ENCODE results near the gene CCDC187. TPM values are rescaled to one million over a fixed set of nuclear protein-coding genes. Genes with fewer than 3 reads are reported as not detected.
A peak's percentile ranks its signal among the peaks of the same experiment; 100 is the strongest.
"Not testable (repeated sequence)": the region's sequence is repeated elsewhere in the genome, so short reads cannot be mapped to it uniquely, and the experiment has no call there.

CCDC187 gene
- total RNA-seq: 6.6 TPM
- long read RNA-seq, partial matches to known transcripts: 0 of 11 reads
- long read RNA-seq, other reads (novel, unspliced or antisense): 11 of 11 reads

- no peaks in the 10 kb centered on the region for H3K4me1 ChIP-seq
- H3K4me3 ChIP-seq: no peak within 1 kb of the TSS
- no peak for TF ChIP-seq CTCF (IDR thresholded peaks at IDR 0.05)
- ATAC-seq: no peak
- no peaks in the 10 kb centered on the region for H3K36me3 ChIP-seq
- no peaks in the 10 kb centered on the region for H3K9me3 ChIP-seq
- intact Hi-C loops (cut with DNase I): no loop called here
- no peak for DNase-seq
- H3K27me3 ChIP-seq (ENCODE audit: low read depth): peaks cover 11% of the 10 kb centered on the region
- no peak within 1 kb of the TSS for H3K27ac ChIP-seq
Observed at GRCh38 chr9:136303825-136304416, at the start of gene CCDC187. Gene CCDC187, minus strand, starts transcription at chr9:136304094. Its CDS starts 264 bp downstream, at chr9:136303830.

DNA sequence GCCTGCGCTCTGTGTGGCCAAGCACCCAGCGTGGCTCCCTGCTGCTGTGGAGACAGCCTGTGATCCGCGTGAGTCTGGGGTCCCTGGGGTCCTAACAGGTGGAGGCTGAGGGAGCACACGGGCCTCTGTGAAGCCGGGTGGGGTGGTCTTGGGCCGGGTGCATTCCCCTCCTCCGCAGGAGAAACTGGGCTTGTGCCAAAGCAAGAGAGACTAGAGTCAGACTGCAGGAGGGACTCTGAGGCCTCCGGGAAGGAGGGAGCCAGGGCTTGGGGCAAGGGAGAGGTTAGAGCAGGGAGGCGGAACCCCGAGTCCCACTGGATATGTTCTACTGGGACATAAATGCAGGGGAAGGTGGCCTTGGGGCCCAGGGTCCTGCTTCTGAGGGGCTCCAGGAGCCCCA lies 49.2 kb upstream of the CCDC187 start:
- Histone ChIP-seq H3K36me3 (peaks cover 11% of the 10 kb centered on the region), H3K27me3 (ENCODE audit: low read depth) (no peaks in the 10 kb centered on the region), H3K4me1 (peaks cover 17% of the 10 kb centered on the region), H3K27ac (no peak overlapping the region), H3K9me3 (no peaks in the 10 kb centered on the region), H3K4me3 (no peak overlapping the region)
- TF ChIP-seq CTCF (IDR thresholded peaks at IDR 0.05): no peak
- intact Hi-C loops (cut with DNase I): no loop called here
- no peak for DNase-seq
- ATAC-seq: no peak

- DNase-seq (peak; percentile 68), ATAC-seq (peak; percentile 69 to 70)
- H3K4me1 ChIP-seq: peaks cover 19% of the 10 kb centered on the region
- H3K36me3 ChIP-seq: peaks cover 7% of the 10 kb centered on the region
- H3K27me3 ChIP-seq (ENCODE audit: low read depth): no peaks in the 10 kb centered on the region
- H3K4me3 ChIP-seq: no peak overlapping the region
- H3K9me3 ChIP-seq: no peaks in the 10 kb centered on the region
- no peak overlapping the region for H3K27ac ChIP-seq
- intact Hi-C loops (cut with DNase I): no loop called here
- no peak for TF ChIP-seq CTCF (IDR thresholded peaks at IDR 0.05)
Observed at GRCh38 chr9:136352682-136353081, 48.8 kb upstream of the CCDC187 start.

DNA sequence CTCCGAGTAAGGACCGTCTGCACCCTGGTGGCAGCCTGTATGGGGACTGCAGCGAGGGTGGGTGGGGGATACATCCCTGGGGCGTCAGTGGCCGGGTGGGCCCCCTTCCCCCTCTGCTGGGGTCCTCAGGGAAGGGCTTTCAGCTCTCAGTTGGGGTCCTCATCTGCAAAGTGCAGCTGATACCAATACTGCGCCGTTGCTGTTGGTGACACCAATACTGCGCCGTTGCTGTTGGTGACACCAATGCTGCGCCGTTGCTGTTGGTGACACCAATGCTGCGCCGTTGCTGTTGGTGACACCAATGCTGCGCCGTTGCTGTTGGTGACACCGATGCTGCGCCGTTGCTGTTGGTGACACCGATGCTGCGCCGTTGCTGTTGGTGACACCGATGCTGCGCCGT lies 48.0 kb upstream of the CCDC187 start:
- H3K27ac ChIP-seq; DNase-seq; intact Hi-C loops (cut with DNase I): not testable (repeated sequence)

GRCh38 chr9:136351252-136351800 lies 47.4 kb upstream of the CCDC187 start:
- Histone ChIP-seq H3K36me3 (peaks cover 4% of the 10 kb centered on the region), H3K27me3 (ENCODE audit: low read depth) (no peaks in the 10 kb centered on the region), H3K4me3 (no peak overlapping the region), H3K9me3 (no peaks in the 10 kb centered on the region), H3K27ac (no peak overlapping the region), H3K4me1 (peaks cover 31% of the 10 kb centered on the region)
- DNase-seq (no peak), ATAC-seq (no peak)
- no peak for TF ChIP-seq CTCF (IDR thresholded peaks at IDR 0.05)
- intact Hi-C loops (cut with DNase I): no loop called here

More for the DNA sequence above, 48.0 kb upstream of the CCDC187 start:
- H3K4me3 ChIP-seq; H3K36me3 ChIP-seq; ATAC-seq; H3K9me3 ChIP-seq; H3K27me3 ChIP-seq (ENCODE audit: low read depth): not testable (repeated sequence)
- H3K4me1 ChIP-seq: peaks cover 27% of the 10 kb centered on the region

- H3K4me1 ChIP-seq: peaks cover 46% of the 10 kb centered on the region
- H3K36me3 ChIP-seq: peaks cover 4% of the 10 kb centered on the region
- intact Hi-C loops (cut with DNase I): no loop called here
- ATAC-seq: no peak
- no peak overlapping the region for H3K4me3 ChIP-seq
- H3K27ac ChIP-seq: no peak overlapping the region
- H3K27me3 ChIP-seq (ENCODE audit: low read depth): no peaks in the 10 kb centered on the region
- no peak for TF ChIP-seq CTCF (IDR thresholded peaks at IDR 0.05)
- no peak for DNase-seq
- H3K9me3 ChIP-seq: no peaks in the 10 kb centered on the region
Observed at GRCh38 chr9:136349546-136349945, 45.7 kb upstream of the CCDC187 start.

Data from lower lobe of right lung (tissue), 2 donors.